Measurements from ENCODE around the gene GMPR2. TPM values are rescaled to one million over a fixed set of nuclear protein-coding genes. Genes with fewer than 3 reads are reported as not detected.

GMPR2 gene
- total RNA-seq, 6 experiments from 2014 or later = 26.2 to 40.2 (median 34.2) TPM

GRCh38 chr14:24261969-24262327 is 29.2 kb downstream of the GMPR2 start:
- Histone ChIP-seq H3K9me3 (no peaks in the 10 kb centered on the region), H3K4me3 (no peak overlapping the region), H3K27ac (no peak overlapping the region), H3K27me3 (no peaks in the 10 kb centered on the region), H3K4me1 (no peaks in the 10 kb centered on the region), H3K36me3 (peaks cover 0 to 8% (median 2%) of the 10 kb centered on the region in 4 donors)
- no peak for ATAC-seq
- TF ChIP-seq POLR2A (IDR thresholded peaks at IDR 0.05) (no peak), CTCF (IDR thresholded peaks at IDR 0.05) (no peak)
- intact Hi-C loops (cut with DNase I) = no loop called here
- no CpG with 5 or more reads among the region's 19 CpGs for WGBS (ENCODE audit: insufficient coverage, low coverage, low lambda C conversion rate, missing lambda C conversion rate)
- no peak for DNase-seq

GRCh38 chr14:24262821-24263733 is 30.3 kb downstream of the GMPR2 start, which contains the start of gene TGM1:
TSS of gene TGM1 (minus strand) at chr14:24263177. CDS start at chr14:24262352, 825 bp downstream.
- no peaks in the 10 kb centered on the region for H3K4me1 ChIP-seq
- H3K9me3 ChIP-seq = no peaks in the 10 kb centered on the region
- no peak for ATAC-seq
- H3K4me3 ChIP-seq = no peak within 1 kb of the TSS
- WGBS (ENCODE audit: insufficient coverage, low coverage, low lambda C conversion rate, missing lambda C conversion rate) = 80% methylated on average over 1 of the region's 14 CpGs
- no peak for DNase-seq
- peaks cover 0 to 15% (median 5%) of the 10 kb centered on the region in 4 donors for H3K36me3 ChIP-seq
- intact Hi-C loops (cut with DNase I) = no loop called here
- H3K27me3 ChIP-seq = no peaks in the 10 kb centered on the region
- no peak within 1 kb of the TSS for H3K27ac ChIP-seq
- no peak for TF ChIP-seq POLR2A (IDR thresholded peaks at IDR 0.05)

GRCh38 chr14:24263848-24264247 is 31.1 kb downstream of the GMPR2 start:
- Histone ChIP-seq H3K36me3 (peaks cover 0 to 20% (median 5%) of the 10 kb centered on the region in 4 donors), H3K4me3 (no peak overlapping the region), H3K9me3 (no peaks in the 10 kb centered on the region), H3K27me3 (no peaks in the 10 kb centered on the region), H3K4me1 (no peaks in the 10 kb centered on the region), H3K27ac (no peak overlapping the region)
- TF ChIP-seq POLR2A (IDR thresholded peaks at IDR 0.05) (no peak), CTCF (IDR thresholded peaks at IDR 0.05) (no peak)
- ATAC-seq (no peak), DNase-seq (no peak)
- intact Hi-C loops (cut with DNase I) = no loop called here
- WGBS (ENCODE audit: insufficient coverage, low coverage, low lambda C conversion rate, missing lambda C conversion rate) = no CpG with 5 or more reads among the region's 6 CpGs

GRCh38 chr14:24264298-24264697 is 31.6 kb downstream of the GMPR2 start:
- H3K27me3 ChIP-seq = no peaks in the 10 kb centered on the region
- peaks cover 0 to 24% (median 5%) of the 10 kb centered on the region in 4 donors for H3K36me3 ChIP-seq
- H3K27ac ChIP-seq = no peak overlapping the region
- ATAC-seq (no peak), DNase-seq (no peak)
- intact Hi-C loops (cut with DNase I) = no loop called here
- H3K4me3 ChIP-seq = no peak overlapping the region
- no peaks in the 10 kb centered on the region for H3K9me3 ChIP-seq
- 80% methylated on average over 1 of the region's 6 CpGs for WGBS (ENCODE audit: insufficient coverage, low coverage, low lambda C conversion rate, missing lambda C conversion rate)
- H3K4me1 ChIP-seq = no peaks in the 10 kb centered on the region
- TF ChIP-seq POLR2A (IDR thresholded peaks at IDR 0.05) = no peak
- TF ChIP-seq CTCF (IDR thresholded peaks at IDR 0.05) = no peak
